Measurements from ENCODE around the gene ATP6V1F.

GRCh38 chr7:128833148-128833945 is 29.3 kb upstream of the ATP6V1F start:
- TF ChIP-seq CTCF (optimal IDR thresholded peaks at IDR 0.05 in 1 of 3, IDR thresholded peaks at IDR 0.05 in 1 of 3, conservative IDR thresholded peaks at IDR 0.05 in 1 of 3; ENCODE audit: extremely low read depth in 1 of 3, insufficient read depth in 2 of 3, low read length in 3 of 3) (no peak), EZH2 (IDR thresholded peaks at IDR 0.05; ENCODE audit: low read length) (no peak)
